Measurements from ENCODE around the gene EDNRA. TPM values are rescaled to one million over a fixed set of nuclear protein-coding genes. Genes with fewer than 3 reads are reported as not detected.

Gene EDNRA
- total and polyA plus RNA-seq, 2 of the 8 experiments (the other 6 are each of a cell fraction or from before 2014, with no cell fraction given): 1.7 to 3.3 TPM

GRCh38 chr4:147510962-147511668 lies 30.2 kb downstream of the EDNRA start:
- TF ChIP-seq MAFK (IDR thresholded peaks at IDR 0.05; ENCODE audit: low read depth, low read length): no peak
- TF ChIP-seq TAF1 (IDR thresholded peaks at IDR 0.05; ENCODE audit: low read depth, low read length): no peak
- no peak for TF ChIP-seq TEAD4 (IDR thresholded peaks at IDR 0.05; ENCODE audit: low read depth, low read length)
- TF ChIP-seq HDAC6 (IDR thresholded peaks at IDR 0.05; ENCODE audit: low read depth, low read length): no peak
- no peak for TF ChIP-seq KDM4A (IDR thresholded peaks at IDR 0.05; ENCODE audit: low read depth, low read length, severe bottlenecking)
- no peak for TF ChIP-seq CEBPB (IDR thresholded peaks at IDR 0.05; ENCODE audit: low read depth, low read length)
- TF ChIP-seq RBBP5 (IDR thresholded peaks at IDR 0.05; ENCODE audit: borderline replicate concordance, low read depth, low read length): no peak
- TF ChIP-seq SUZ12 (IDR thresholded peaks at IDR 0.05; ENCODE audit: low read length): no peak
- TF ChIP-seq JUND (IDR thresholded peaks at IDR 0.05; ENCODE audit: low read length): no peak
- no peak for TF ChIP-seq CBX8 (IDR thresholded peaks at IDR 0.05; ENCODE audit: borderline replicate concordance, low read depth, low read length)
- Histone ChIP-seq H2BK120ac (replicated peaks; ENCODE audit: low read depth, low read length) (no peak overlapping the region), H4K5ac (ENCODE audit: insufficient read length, low read depth, low read length) (no peak overlapping the region), H3K23me2 (ENCODE audit: low read depth, low read length) (no peaks in the 10 kb centered on the region), H3K79me2 (ENCODE audit: control insufficient read depth in 1 of 2, insufficient read depth in 2 of 2, low read length in 2 of 2) (no peaks in the 10 kb centered on the region), H3K27me3 (replicated peaks in 1 of 4; ENCODE audit: control insufficient read depth in 3 of 4, extremely low read depth in 1 of 4, insufficient read depth in 3 of 4, low read length in 3 of 4) (no peaks in the 10 kb centered on the region), H3K14ac (ENCODE audit: insufficient read length) (no peak overlapping the region), H2BK15ac (ENCODE audit: low read length) (no peak overlapping the region), H3K27ac (ENCODE audit: low read depth, low read length) (no peak overlapping the region), H2BK20ac (ENCODE audit: low read length) (no peak overlapping the region), H4K8ac (ENCODE audit: extremely low read depth, insufficient read depth, low read length) (no peak overlapping the region), H4K20me1 (replicated peaks in 1 of 2; ENCODE audit: control insufficient read depth in 1 of 2, insufficient read depth in 2 of 2, low read length in 2 of 2) (no peaks in the 10 kb centered on the region), H3K4me2 (ENCODE audit: insufficient read depth in 1 of 2, low read depth in 2 of 2, low read length in 2 of 2) (no peak overlapping the region), H3K56ac (replicated peaks; ENCODE audit: insufficient read length, low read depth, low read length) (no peak overlapping the region), H3K9ac (replicated peaks in 1 of 4; ENCODE audit: extremely low read depth in 1 of 4, low read depth in 3 of 4, low read length in 3 of 4) (no peak overlapping the region), H2BK5ac (ENCODE audit: low read depth, low read length) (no peak overlapping the region), H3K79me1 (ENCODE audit: low read depth, low read length) (no peaks in the 10 kb centered on the region), H3K4me1 (replicated peaks in 1 of 4; ENCODE audit: control insufficient read depth in 3 of 4, insufficient read depth in 4 of 4, low read length in 3 of 4) (0 out of 7 replicates have a peak, but pooled peaks cover 0 to 3% (median 0%) of the 10 kb centered on the region in 4 experiments), H3K18ac (ENCODE audit: extremely low read depth, low read length) (no peak overlapping the region), H2AFZ (ENCODE audit: low read length) (no peak overlapping the region), H2AK5ac (ENCODE audit: low read depth, low read length) (no peak overlapping the region), H4K91ac (replicated peaks; ENCODE audit: insufficient read length, low read length) (no peak overlapping the region), H3K4me3 (ENCODE audit: extremely low read depth in 1 of 4, insufficient read depth in 2 of 4, low read depth in 3 of 4, low read length in 4 of 4) (no peak overlapping the region), H3K23ac (ENCODE audit: insufficient read length) (no peak overlapping the region), H2BK12ac (ENCODE audit: low read depth, low read length) (no peak overlapping the region), H3K4ac (replicated peaks; ENCODE audit: insufficient read length, low read depth, low read length) (no peak overlapping the region), H3K9me3 (ENCODE audit: insufficient read depth in 2 of 2, low read depth in 1 of 2, low read length in 1 of 2) (no peaks in the 10 kb centered on the region), H3K36me3 (ENCODE audit: control insufficient read depth in 2 of 4, insufficient read depth in 4 of 4, low read length in 3 of 4) (no peaks in the 10 kb centered on the region)
- ChIA-PET POLR2A (ENCODE audit: partially characterized antibody) (no interaction called here), CTCF (ENCODE audit: partially characterized antibody) (interaction anchor here (0.5 to 2.8 kb wide), 3 partner anchors 8 to 173 kb away, joined by 4 to 25 read pairs (median 6); partner anchors contain the start of gene PRMT9)
- WGBS, 2 experiments (ENCODE audit: extremely low coverage in 1 of 2, insufficient coverage in 1 of 2, insufficient read length in 1 of 2, insufficient replicate concordance in 2 of 2, low coverage in 1 of 2, low lambda C conversion rate in 2 of 2, missing lambda C conversion rate in 1 of 2): 90% methylated on average over 2 of the region's 2 CpGs; no CpG with 5 or more reads in 1 of the 2 experiments
- FAIRE-seq (no peak), DNase-seq (ENCODE audit: low read depth in 1 of 2, low spot score in 2 of 2) (no peak)

Measured in H1 (cell line).